SK-N-SH treated with all-trans-retinoic acid at 6 μM for 48 hours (cell line): ENCODE data around the gene LRTM1.

Experiments used
- ATAC-seq: fragments of 200-7000 bp; cut with Tn5 transposase; 3 replicates; pipeline ENCODE4 v1.9.1; 2020; ENCODE audit warnings: mild to moderate bottlenecking, moderate library complexity
- BACH2 ChIP-seq: fragments of 250-450 bp; sonication (Bioruptor Pico); IDR thresholded peaks from 2 replicates; pipeline ENCODE4 v1.9.0; 2021; ENCODE audit warnings: mild to moderate bottlenecking, borderline replicate concordance
- CSRNP3 ChIP-seq: fragments of 250-450 bp; sonication (Bioruptor Pico); IDR thresholded peaks from 2 replicates; pipeline ENCODE4 v1.5.1; 2021; ENCODE audit warnings: mild to moderate bottlenecking, moderate library complexity
- ESRRG ChIP-seq: fragments of 250-450 bp; sonication (Bioruptor Pico); IDR thresholded peaks from 2 replicates; pipeline ENCODE4 v1.6.1; 2021; ENCODE audit warnings: mild to moderate bottlenecking
- GLIS3 ChIP-seq: fragments of 250-450 bp; sonication (Bioruptor Pico); IDR thresholded peaks from 2 replicates; pipeline ENCODE4 v1.5.0; 2020; ENCODE audit warnings: mild to moderate bottlenecking, moderate library complexity
- ISL1 ChIP-seq: fragments of 250-450 bp; sonication (Bioruptor Pico); IDR thresholded peaks from 2 replicates; pipeline ENCODE4 v2.1.2; 2022; ENCODE audit warnings: mild to moderate bottlenecking, moderate library complexity
- OSR1 ChIP-seq: fragments of 250-450 bp; sonication (Bioruptor Pico); IDR thresholded peaks from 2 replicates; pipeline ENCODE4 v1.8.0; 2022; ENCODE audit warnings: moderate library complexity, mild to moderate bottlenecking, inconsistent platforms
- POU6F1 ChIP-seq: fragments of 250-450 bp; sonication (Bioruptor Pico); IDR thresholded peaks from 2 replicates; pipeline ENCODE4 v1.8.0; 2021; ENCODE audit warnings: low read depth, mild to moderate bottlenecking, moderate library complexity, borderline replicate concordance
- PPARA ChIP-seq: fragments of 250-450 bp; sonication (Bioruptor Pico); IDR thresholded peaks from 2 replicates; pipeline ENCODE4 v1.5.0; 2020; ENCODE audit warnings: mild to moderate bottlenecking, borderline replicate concordance
- RARB ChIP-seq: fragments of 250-450 bp; sonication (Bioruptor Pico); IDR thresholded peaks from 2 replicates; pipeline ENCODE4 v1.8.0; 2021; ENCODE audit warnings: mild to moderate bottlenecking, moderate library complexity
- SNAI2 ChIP-seq: fragments of 250-450 bp; sonication (Bioruptor Pico); IDR thresholded peaks from 2 replicates; pipeline ENCODE4 v1.5.0; 2020; ENCODE audit warnings: mild to moderate bottlenecking, moderate library complexity
- TCF4 ChIP-seq: fragments of 250-450 bp; sonication (Bioruptor Pico); IDR thresholded peaks from 2 replicates; pipeline ENCODE4 v1.8.0; 2021; ENCODE audit warnings: mild to moderate bottlenecking, moderate library complexity, borderline replicate concordance
- TOX ChIP-seq: fragments of 250-450 bp; sonication (Bioruptor Pico); IDR thresholded peaks from 2 replicates; pipeline ENCODE4 v1.8.0; 2021; ENCODE audit warnings: mild to moderate bottlenecking, moderate library complexity, borderline replicate concordance
- TSHZ2 ChIP-seq: fragments of 250-450 bp; sonication (Bioruptor Pico); IDR thresholded peaks from 2 replicates; pipeline ENCODE4 v1.5.0; 2020; ENCODE audit warnings: mild to moderate bottlenecking, moderate library complexity
- ZC3H10 ChIP-seq: fragments of 250-450 bp; sonication (Bioruptor Pico); IDR thresholded peaks from 2 replicates; pipeline ENCODE4 v1.5.1; 2021; ENCODE audit warnings: mild to moderate bottlenecking, moderate library complexity
- ZFP3 ChIP-seq: fragments of 250-450 bp; sonication (Bioruptor Pico); IDR thresholded peaks from 2 replicates; pipeline ENCODE4 v1.5.0; 2020; ENCODE audit warnings: mild to moderate bottlenecking, moderate library complexity
- ZFP30 ChIP-seq: fragments of 450-650 bp; formaldehyde crosslinking; IDR thresholded peaks from 2 replicates; pipeline ENCODE4 v1.5.0; 2022; ENCODE audit warnings: mild to moderate bottlenecking, moderate library complexity
- ZNF70 ChIP-seq: fragments of 450-650 bp; formaldehyde crosslinking; IDR thresholded peaks from 2 replicates; pipeline ENCODE4 v1.5.0; 2020; ENCODE audit warnings: mild to moderate bottlenecking, moderate library complexity
- ZNF8 ChIP-seq: fragments of 450-650 bp; formaldehyde crosslinking; IDR thresholded peaks from 2 replicates; pipeline ENCODE4 v1.5.0; 2020; ENCODE audit warnings: mild to moderate bottlenecking, moderate library complexity
- TF ChIP-seq, protein P1 (sequence below): fragments of 250-450 bp; sonication (Bioruptor Pico); IDR thresholded peaks from 2 replicates; pipeline ENCODE4 v1.8.0; 2020; ENCODE audit warnings: mild to moderate bottlenecking, moderate library complexity, borderline replicate concordance
- TF ChIP-seq, protein P2 (sequence below): fragments of 250-450 bp; sonication (Bioruptor Pico); IDR thresholded peaks from 2 replicates; pipeline ENCODE4 v1.5.1; 2020; ENCODE audit warnings: low read depth, mild to moderate bottlenecking, moderate library complexity

LRTM1 gene

GRCh38 chr3:54882129-54882833 lies 45.6 kb downstream of the LRTM1 start:
- TF ChIP-seq ZNF70 (CRISPR knock-in tag) (no peak), ESRRG (no peak), POU6F1 (CRISPR knock-in tag) (no peak), ZFP3 (CRISPR knock-in tag) (0 out of 2 replicates have a peak, but pooled peaks have one; percentile 41), SNAI2 (CRISPR knock-in tag) (no peak), CSRNP3 (CRISPR knock-in tag) (no peak)
- TF ChIP-seq, all 23 proteins: peak for 1
- peak; percentile 71 for ATAC-seq

DNA sequence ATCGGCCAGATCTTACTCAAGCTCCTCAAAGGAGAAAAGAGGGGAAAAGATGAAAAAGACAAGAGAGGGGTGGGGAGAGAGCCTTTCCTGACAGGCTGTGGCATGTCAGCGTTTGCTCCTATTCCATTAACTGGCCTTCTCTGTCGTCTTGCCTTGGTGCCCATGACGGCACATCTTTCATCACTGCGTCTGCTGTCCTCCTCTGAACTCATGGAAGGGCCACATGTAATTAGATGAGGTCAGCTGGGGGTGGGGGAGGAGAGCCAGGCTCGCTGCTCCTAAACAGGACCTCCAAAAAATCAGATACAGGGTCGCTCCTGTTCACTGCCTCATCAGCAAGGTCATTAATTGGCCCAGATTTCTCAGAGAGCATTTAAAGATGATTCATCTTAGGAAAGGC lies 49.7 kb downstream of the LRTM1 start:
- peak; percentile 62 for ATAC-seq
- TF ChIP-seq ISL1 (CRISPR knock-in tag) (no peak), TOX (CRISPR knock-in tag) (0 out of 2 replicates have a peak, but pooled peaks have one; percentile 38)
- TF ChIP-seq, protein P1, sequence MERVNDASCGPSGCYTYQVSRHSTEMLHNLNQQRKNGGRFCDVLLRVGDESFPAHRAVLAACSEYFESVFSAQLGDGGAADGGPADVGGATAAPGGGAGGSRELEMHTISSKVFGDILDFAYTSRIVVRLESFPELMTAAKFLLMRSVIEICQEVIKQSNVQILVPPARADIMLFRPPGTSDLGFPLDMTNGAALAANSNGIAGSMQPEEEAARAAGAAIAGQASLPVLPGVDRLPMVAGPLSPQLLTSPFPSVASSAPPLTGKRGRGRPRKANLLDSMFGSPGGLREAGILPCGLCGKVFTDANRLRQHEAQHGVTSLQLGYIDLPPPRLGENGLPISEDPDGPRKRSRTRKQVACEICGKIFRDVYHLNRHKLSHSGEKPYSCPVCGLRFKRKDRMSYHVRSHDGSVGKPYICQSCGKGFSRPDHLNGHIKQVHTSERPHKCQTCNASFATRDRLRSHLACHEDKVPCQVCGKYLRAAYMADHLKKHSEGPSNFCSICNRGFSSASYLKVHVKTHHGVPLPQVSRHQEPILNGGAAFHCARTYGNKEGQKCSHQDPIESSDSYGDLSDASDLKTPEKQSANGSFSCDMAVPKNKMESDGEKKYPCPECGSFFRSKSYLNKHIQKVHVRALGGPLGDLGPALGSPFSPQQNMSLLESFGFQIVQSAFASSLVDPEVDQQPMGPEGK: no peak
- TF ChIP-seq, protein P2, sequence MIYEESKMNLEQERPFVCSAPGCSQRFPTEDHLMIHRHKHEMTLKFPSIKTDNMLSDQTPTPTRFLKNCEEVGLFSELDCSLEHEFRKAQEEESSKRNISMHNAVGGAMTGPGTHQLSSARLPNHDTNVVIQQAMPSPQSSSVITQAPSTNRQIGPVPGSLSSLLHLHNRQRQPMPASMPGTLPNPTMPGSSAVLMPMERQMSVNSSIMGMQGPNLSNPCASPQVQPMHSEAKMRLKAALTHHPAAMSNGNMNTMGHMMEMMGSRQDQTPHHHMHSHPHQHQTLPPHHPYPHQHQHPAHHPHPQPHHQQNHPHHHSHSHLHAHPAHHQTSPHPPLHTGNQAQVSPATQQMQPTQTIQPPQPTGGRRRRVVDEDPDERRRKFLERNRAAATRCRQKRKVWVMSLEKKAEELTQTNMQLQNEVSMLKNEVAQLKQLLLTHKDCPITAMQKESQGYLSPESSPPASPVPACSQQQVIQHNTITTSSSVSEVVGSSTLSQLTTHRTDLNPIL (CRISPR knock-in tag): no peak

DNA sequence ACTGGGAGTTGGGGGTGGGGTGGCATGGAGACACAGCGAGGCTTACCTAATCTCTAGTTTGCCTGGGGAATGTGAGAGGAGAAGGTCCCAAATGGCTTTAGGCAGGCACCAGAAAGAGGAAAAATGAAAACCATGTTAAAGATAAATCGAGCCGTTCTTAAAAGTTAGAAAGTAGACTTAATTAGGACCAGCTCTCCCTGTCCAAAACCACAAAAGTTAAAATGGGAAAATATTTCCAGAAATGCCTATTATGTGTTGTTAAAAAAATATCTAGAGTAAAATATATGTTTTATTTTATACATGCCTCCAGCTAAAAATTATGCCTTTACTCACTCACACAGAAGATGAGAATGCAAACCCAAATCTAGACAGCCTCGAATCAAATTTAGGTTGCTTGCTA lies 50.1 kb downstream of the LRTM1 start:
- peak; percentile 65 for ATAC-seq
- no peak for TF ChIP-seq GLIS3 (CRISPR knock-in tag)
- no peak for TF ChIP-seq TSHZ2
- no peak for TF ChIP-seq ZNF70 (CRISPR knock-in tag)
- TF ChIP-seq, all 23 proteins: peak for 0

DNA sequence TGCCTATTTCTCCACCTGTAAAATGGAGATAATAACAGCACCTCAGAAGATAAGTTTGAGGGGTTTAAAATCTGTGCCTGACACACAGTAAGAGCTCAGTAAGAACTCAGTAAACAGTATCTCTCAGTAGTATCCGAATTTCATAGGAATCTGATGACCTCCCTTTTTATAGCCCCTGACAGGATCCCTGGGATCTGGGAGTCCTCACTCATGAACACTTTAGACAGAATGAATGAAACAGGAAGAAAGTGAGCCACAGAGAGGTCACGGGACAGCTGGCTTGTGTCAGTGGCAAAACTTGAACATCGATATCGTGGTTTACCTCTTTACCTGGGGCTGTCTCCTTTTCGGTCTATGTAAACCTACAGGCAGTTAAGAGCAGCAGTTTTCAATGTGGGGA lies 51.2 kb downstream of the LRTM1 start:
- peak; percentile 62 for ATAC-seq
- TF ChIP-seq TOX (CRISPR knock-in tag) (peak; percentile 75; the same call in 1 of the 2 replicates), PPARA (no peak)

DNA sequence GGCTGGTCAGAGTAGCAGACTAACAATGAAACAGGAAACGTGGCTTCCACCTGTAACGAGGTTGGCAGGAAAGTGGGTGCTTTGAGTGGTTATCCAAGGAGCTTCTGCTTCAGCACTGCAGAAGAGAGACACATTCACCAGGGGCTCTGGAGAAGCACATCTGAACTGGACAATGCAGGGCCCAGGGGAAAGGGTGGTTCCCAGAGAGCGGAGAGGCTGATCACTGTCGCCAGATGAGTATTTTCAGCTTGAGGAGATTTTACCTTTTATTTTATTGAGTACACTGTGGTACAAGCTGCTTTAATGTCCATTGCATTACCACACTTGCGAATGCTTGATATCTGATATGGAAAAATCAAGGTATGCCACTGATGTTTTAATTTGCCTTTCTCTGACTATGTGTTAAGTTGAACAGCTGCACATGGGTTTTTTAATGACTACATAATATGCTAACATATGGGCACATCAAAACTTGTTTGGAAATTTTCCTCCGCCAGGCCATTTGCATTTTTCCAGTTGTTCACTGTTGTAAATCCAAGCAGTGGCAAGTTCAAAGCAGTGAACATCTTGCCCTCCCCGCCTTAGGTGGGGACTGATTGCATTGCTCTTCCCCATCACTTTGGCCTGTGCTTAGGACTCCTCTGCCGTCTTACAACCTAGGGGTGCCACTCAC lies 52.1 kb downstream of the LRTM1 start:
- ATAC-seq: no peak
- no peak for TF ChIP-seq OSR1 (CRISPR knock-in tag)
- no peak for TF ChIP-seq ZFP3 (CRISPR knock-in tag)
- no peak for TF ChIP-seq TSHZ2
- no peak for TF ChIP-seq ZC3H10
- TF ChIP-seq RARB (CRISPR knock-in tag): no peak
- no peak for TF ChIP-seq ZNF8 (CRISPR knock-in tag)
- no peak for TF ChIP-seq SNAI2 (CRISPR knock-in tag)
- no peak for TF ChIP-seq BACH2 (CRISPR knock-in tag)
- TF ChIP-seq GLIS3 (CRISPR knock-in tag): no peak
- no peak for TF ChIP-seq PPARA
- TF ChIP-seq TCF4: no peak
- TF ChIP-seq ZFP30: no peak
- TF ChIP-seq, all 23 proteins: peak for 0
